Measurements from ENCODE around the gene PRTG. TPM values are rescaled to one million over a fixed set of nuclear protein-coding genes. Genes with fewer than 3 reads are reported as not detected.

PRTG gene
- polyA plus RNA-seq, 3 donors = not detected

DNA sequence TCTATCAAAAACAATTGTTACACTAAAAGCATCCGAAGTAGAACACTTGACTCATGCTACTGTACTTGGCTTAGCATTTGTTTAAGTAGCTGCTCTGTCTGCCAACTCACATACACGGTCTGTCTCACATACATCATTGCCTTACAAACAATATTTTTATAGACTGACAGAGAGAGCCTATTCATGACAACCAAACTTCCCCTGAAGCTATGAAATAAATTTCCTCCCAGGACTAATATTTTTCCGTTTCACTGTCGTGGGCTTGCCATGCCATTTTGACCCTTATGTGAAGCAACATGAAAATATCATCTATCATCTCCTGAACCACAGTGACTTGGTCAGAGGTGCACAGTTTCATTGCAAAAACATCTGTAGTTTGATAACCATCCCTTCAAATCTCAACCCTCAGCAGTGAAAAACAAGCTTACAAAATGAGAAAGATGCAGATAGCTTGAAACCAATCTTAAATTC is 88.4 kb downstream of the PRTG start:
- H3K9ac ChIP-seq (ENCODE audit: insufficient read depth, low read length, poor library complexity, severe bottlenecking) = no peak overlapping the region
- 63% methylated on average over 2 of the region's 4 CpGs for WGBS (ENCODE audit: insufficient coverage)
- TF ChIP-seq, protein P1, sequence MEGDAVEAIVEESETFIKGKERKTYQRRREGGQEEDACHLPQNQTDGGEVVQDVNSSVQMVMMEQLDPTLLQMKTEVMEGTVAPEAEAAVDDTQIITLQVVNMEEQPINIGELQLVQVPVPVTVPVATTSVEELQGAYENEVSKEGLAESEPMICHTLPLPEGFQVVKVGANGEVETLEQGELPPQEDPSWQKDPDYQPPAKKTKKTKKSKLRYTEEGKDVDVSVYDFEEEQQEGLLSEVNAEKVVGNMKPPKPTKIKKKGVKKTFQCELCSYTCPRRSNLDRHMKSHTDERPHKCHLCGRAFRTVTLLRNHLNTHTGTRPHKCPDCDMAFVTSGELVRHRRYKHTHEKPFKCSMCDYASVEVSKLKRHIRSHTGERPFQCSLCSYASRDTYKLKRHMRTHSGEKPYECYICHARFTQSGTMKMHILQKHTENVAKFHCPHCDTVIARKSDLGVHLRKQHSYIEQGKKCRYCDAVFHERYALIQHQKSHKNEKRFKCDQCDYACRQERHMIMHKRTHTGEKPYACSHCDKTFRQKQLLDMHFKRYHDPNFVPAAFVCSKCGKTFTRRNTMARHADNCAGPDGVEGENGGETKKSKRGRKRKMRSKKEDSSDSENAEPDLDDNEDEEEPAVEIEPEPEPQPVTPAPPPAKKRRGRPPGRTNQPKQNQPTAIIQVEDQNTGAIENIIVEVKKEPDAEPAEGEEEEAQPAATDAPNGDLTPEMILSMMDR (IDR thresholded peaks at IDR 0.05) = no peak
- Mint-ChIP-seq H3K36me3 (no peaks in the 10 kb centered on the region), H3K9me3 (no peaks in the 10 kb centered on the region), H3K27me3 (ENCODE audit: low read depth in 3 of 3) (no peaks in the 10 kb centered on the region), H3K4me3 (no peak overlapping the region), H3K4me1 (no peaks in the 10 kb centered on the region), H3K27ac (no peak overlapping the region)
- H3K4me3 ChIP-seq (replicated peaks in 1 of 3; ENCODE audit: low read depth in 2 of 3, low read length in 3 of 3) = no peak overlapping the region
- no peak overlapping the region for H3K4me2 ChIP-seq (replicated peaks; ENCODE audit: extremely low read depth, low read length, poor library complexity, severe bottlenecking)
- H4K20me1 ChIP-seq (ENCODE audit: insufficient read depth, low read length) = no peaks in the 10 kb centered on the region
- no peaks in the 10 kb centered on the region for H3K27me3 ChIP-seq (ENCODE audit: control insufficient read depth in 2 of 2, insufficient read depth in 2 of 2, low read length in 2 of 2)
- H3K79me2 ChIP-seq (ENCODE audit: insufficient read depth, low read length) = no peaks in the 10 kb centered on the region
- H2AFZ ChIP-seq (ENCODE audit: insufficient read depth, low read depth, low read length, poor library complexity, severe bottlenecking) = no peak overlapping the region
- H3K27ac ChIP-seq (ENCODE audit: low read depth in 1 of 2, low read length in 2 of 2) = no peak overlapping the region
- H3K36me3 ChIP-seq (replicated peaks in 1 of 2; ENCODE audit: control insufficient read depth in 1 of 2, insufficient read depth in 2 of 2, low read length in 2 of 2) = no peaks in the 10 kb centered on the region
- DNase-seq = no peak
- no peaks in the 10 kb centered on the region for H3K9me3 ChIP-seq (replicated peaks in 1 of 2; ENCODE audit: control insufficient read depth in 1 of 2, insufficient read depth in 1 of 2, low read length in 2 of 2)
- no peaks in the 10 kb centered on the region for H3K4me1 ChIP-seq (ENCODE audit: control insufficient read depth in 1 of 2, insufficient read depth in 2 of 2, low read length in 2 of 2)
- intact Hi-C loops (cut with micrococcal nuclease) = no loop called here

GRCh38 chr15:55652909-55653495 is 90.0 kb downstream of the PRTG start:
- Mint-ChIP-seq H3K9me3 (no peaks in the 10 kb centered on the region), H3K27ac (no peak overlapping the region), H3K4me3 (no peak overlapping the region), H3K36me3 (no peaks in the 10 kb centered on the region), H3K27me3 (ENCODE audit: low read depth in 3 of 3) (no peaks in the 10 kb centered on the region), H3K4me1 (no peaks in the 10 kb centered on the region)
- no CpG with 5 or more reads among the region's 3 CpGs for WGBS (ENCODE audit: insufficient coverage)
- H3K79me2 ChIP-seq (ENCODE audit: insufficient read depth, low read length) = no peaks in the 10 kb centered on the region
- H3K27ac ChIP-seq (ENCODE audit: low read depth in 1 of 2, low read length in 2 of 2) = no peak overlapping the region
- intact Hi-C loops (cut with micrococcal nuclease) = no loop called here
- no peak overlapping the region for H3K4me3 ChIP-seq (replicated peaks in 1 of 3; ENCODE audit: low read depth in 2 of 3, low read length in 3 of 3)
- H3K4me1 ChIP-seq (ENCODE audit: control insufficient read depth in 1 of 2, insufficient read depth in 2 of 2, low read length in 2 of 2) = no peaks in the 10 kb centered on the region
- H3K9me3 ChIP-seq (replicated peaks in 1 of 2; ENCODE audit: control insufficient read depth in 1 of 2, insufficient read depth in 1 of 2, low read length in 2 of 2) = no peaks in the 10 kb centered on the region
- H3K9ac ChIP-seq (ENCODE audit: insufficient read depth, low read length, poor library complexity, severe bottlenecking) = no peak overlapping the region
- DNase-seq = no peak
- H3K27me3 ChIP-seq (ENCODE audit: control insufficient read depth in 2 of 2, insufficient read depth in 2 of 2, low read length in 2 of 2) = no peaks in the 10 kb centered on the region
- H2AFZ ChIP-seq (ENCODE audit: insufficient read depth, low read depth, low read length, poor library complexity, severe bottlenecking) = no peak overlapping the region
- no peaks in the 10 kb centered on the region for H3K36me3 ChIP-seq (replicated peaks in 1 of 2; ENCODE audit: control insufficient read depth in 1 of 2, insufficient read depth in 2 of 2, low read length in 2 of 2)
- H4K20me1 ChIP-seq (ENCODE audit: insufficient read depth, low read length) = no peaks in the 10 kb centered on the region
- H3K4me2 ChIP-seq (replicated peaks; ENCODE audit: extremely low read depth, low read length, poor library complexity, severe bottlenecking) = no peak overlapping the region
- TF ChIP-seq, protein P1 (IDR thresholded peaks at IDR 0.05) = no peak
